ENCODE results near the gene TMEM31. TPM values are rescaled to one million over a fixed set of nuclear protein-coding genes. Genes with fewer than 3 reads are reported as not detected.

TMEM31 gene
- polyA plus RNA-seq, 3 donors: not detected

- peaks cover 0 to 3% of the 10 kb centered on the region in 2 donors for H3K4me1 ChIP-seq (ENCODE audit: control insufficient read depth in 1 of 2, insufficient read depth in 2 of 2, low read length in 2 of 2)
- peaks cover 5 to 16% of the 10 kb centered on the region in 2 donors for H3K36me3 ChIP-seq (replicated peaks in 1 of 2; ENCODE audit: control insufficient read depth in 1 of 2, insufficient read depth in 2 of 2, low read length in 2 of 2)
- peak overlapping the region; percentile 80 for H3K9ac ChIP-seq (ENCODE audit: insufficient read depth, low read length, poor library complexity, severe bottlenecking)
- H4K20me1 ChIP-seq (ENCODE audit: insufficient read depth, low read length): no peaks in the 10 kb centered on the region
- peak overlapping the region; percentile 64 for H3K4me2 ChIP-seq (replicated peaks; ENCODE audit: extremely low read depth, low read length, poor library complexity, severe bottlenecking)
- H3K4me3 ChIP-seq (replicated peaks in 1 of 3; ENCODE audit: low read depth in 2 of 3, low read length in 3 of 3): peak overlapping the region; percentile 78 to 94 (median 85)
- Mint-ChIP-seq H3K27me3 (ENCODE audit: low read depth in 3 of 3) (peaks cover 0 to 2% (median 0%) of the 10 kb centered on the region in 3 donors), H3K4me1 (peaks cover 3% of the 10 kb centered on the region), H3K27ac (no peak overlapping the region), H3K36me3 (peaks cover 10 to 16% of the 10 kb centered on the region in 2 donors), H3K9me3 (no peaks in the 10 kb centered on the region), H3K4me3 (no peak overlapping the region)
- H3K27ac ChIP-seq (ENCODE audit: low read depth in 1 of 2, low read length in 2 of 2): peak overlapping the region; percentile 85 to 98
- peaks cover 23% of the 10 kb centered on the region for H3K79me2 ChIP-seq (ENCODE audit: insufficient read depth, low read length)
- peak; percentile 38 for TF ChIP-seq CTCF (IDR thresholded peaks at IDR 0.05)
- WGBS (ENCODE audit: insufficient coverage): 0% methylated on average over 5 of the region's 17 CpGs
- no peaks in the 10 kb centered on the region for H3K27me3 ChIP-seq (ENCODE audit: control insufficient read depth in 2 of 2, insufficient read depth in 2 of 2, low read length in 2 of 2)
- DNase-seq: peak; percentile 42 to 61 (median 59)
- H2AFZ ChIP-seq (ENCODE audit: insufficient read depth, low read depth, low read length, poor library complexity, severe bottlenecking): peak overlapping the region; percentile 52
- intact Hi-C loops (cut with micrococcal nuclease): loop anchor here in 1 of 2 donors (5.0 kb wide), 1 partner anchor 470 kb away; the partner anchor contains the start of gene SLC25A53
- H3K9me3 ChIP-seq (replicated peaks in 1 of 2; ENCODE audit: control insufficient read depth in 1 of 2, insufficient read depth in 1 of 2, low read length in 2 of 2): peaks cover 0 to 5% of the 10 kb centered on the region in 2 donors
These were observed 23.0 kb upstream of the TMEM31 start for GRCh38 chrX:103687696-103688201.

- peak in 2 of 3 donors; percentile 20 to 32 for DNase-seq
- Histone ChIP-seq H3K9me3 (replicated peaks in 1 of 2; ENCODE audit: control insufficient read depth in 1 of 2, insufficient read depth in 1 of 2, low read length in 2 of 2) (peaks cover 0 to 5% of the 10 kb centered on the region in 2 donors), H3K4me3 (replicated peaks in 1 of 3; ENCODE audit: low read depth in 2 of 3, low read length in 3 of 3) (no peak overlapping the region), H3K4me1 (ENCODE audit: control insufficient read depth in 1 of 2, insufficient read depth in 2 of 2, low read length in 2 of 2) (peaks cover 0 to 3% of the 10 kb centered on the region in 2 donors), H3K4me2 (replicated peaks; ENCODE audit: extremely low read depth, low read length, poor library complexity, severe bottlenecking) (no peak overlapping the region), H4K20me1 (ENCODE audit: insufficient read depth, low read length) (no peaks in the 10 kb centered on the region), H3K27me3 (ENCODE audit: control insufficient read depth in 2 of 2, insufficient read depth in 2 of 2, low read length in 2 of 2) (no peaks in the 10 kb centered on the region), H2AFZ (ENCODE audit: insufficient read depth, low read depth, low read length, poor library complexity, severe bottlenecking) (no peak overlapping the region), H3K9ac (ENCODE audit: insufficient read depth, low read length, poor library complexity, severe bottlenecking) (no peak overlapping the region), H3K27ac (ENCODE audit: low read depth in 1 of 2, low read length in 2 of 2) (no peak overlapping the region), H3K36me3 (replicated peaks in 1 of 2; ENCODE audit: control insufficient read depth in 1 of 2, insufficient read depth in 2 of 2, low read length in 2 of 2) (peaks cover 0 to 12% of the 10 kb centered on the region in 2 donors), H3K79me2 (ENCODE audit: insufficient read depth, low read length) (peaks cover 23% of the 10 kb centered on the region)
- no CpG with 5 or more reads among the region's 4 CpGs for WGBS (ENCODE audit: insufficient coverage)
- peaks cover 7 to 10% of the 10 kb centered on the region in 2 donors for H3K36me3 Mint-ChIP-seq
- no peaks in the 10 kb centered on the region for H3K9me3 Mint-ChIP-seq
- H3K27ac Mint-ChIP-seq: no peak overlapping the region
- intact Hi-C loops (cut with micrococcal nuclease): loop anchor here in 1 of 2 donors (5.0 kb wide), 1 partner anchor 468 kb away; the partner anchor contains the start of gene SLC25A53
- H3K4me1 Mint-ChIP-seq: peaks cover 3% of the 10 kb centered on the region
- H3K4me3 Mint-ChIP-seq: no peak overlapping the region
- peak; percentile 53 for TF ChIP-seq CTCF (IDR thresholded peaks at IDR 0.05)
- H3K27me3 Mint-ChIP-seq (ENCODE audit: low read depth in 3 of 3): peaks cover 0 to 4% (median 0%) of the 10 kb centered on the region in 3 donors
These were observed 21.8 kb upstream of the TMEM31 start for GRCh38 chrX:103688946-103689345.

All from CD14-positive monocyte (primary cell).